ENCODE results near the gene MECP2. TPM values are rescaled to one million over a fixed set of nuclear protein-coding genes. Genes with fewer than 3 reads are reported as not detected.
A peak's percentile ranks its signal among the peaks of the same experiment; 100 is the strongest.
"Not testable (repeated sequence)": the region's sequence is repeated elsewhere in the genome, so short reads cannot be mapped to it uniquely, and the experiment has no call there.

MECP2 gene
- total RNA-seq, 1 donor from 2014 or later = 18.8 TPM

GRCh38 chrX:153993978-153994377 lies 103.5 kb downstream of the MECP2 start:
- no peak for DNase-seq (ENCODE audit: low spot score)

DNA sequence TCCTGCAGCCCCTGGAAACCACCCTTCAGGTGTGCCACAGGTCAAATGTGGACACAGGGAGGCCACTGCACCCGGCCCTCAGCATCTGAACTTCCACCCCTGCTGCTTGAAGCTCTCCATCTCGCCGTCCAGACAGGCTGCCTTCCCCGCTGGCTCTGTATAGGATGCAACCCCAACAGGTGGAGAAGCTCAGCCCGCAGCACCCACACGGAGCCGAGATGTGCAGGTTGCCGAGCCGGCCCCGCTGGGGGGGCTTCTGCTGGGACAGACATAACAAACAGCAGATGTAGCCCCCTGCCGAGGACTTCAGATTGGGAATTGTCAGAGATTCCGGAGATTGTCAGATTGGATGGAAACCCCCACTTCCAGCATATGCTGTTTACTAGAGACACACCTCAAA lies 104.4 kb downstream of the MECP2 start:
- no peak for DNase-seq (ENCODE audit: low spot score)

DNA sequence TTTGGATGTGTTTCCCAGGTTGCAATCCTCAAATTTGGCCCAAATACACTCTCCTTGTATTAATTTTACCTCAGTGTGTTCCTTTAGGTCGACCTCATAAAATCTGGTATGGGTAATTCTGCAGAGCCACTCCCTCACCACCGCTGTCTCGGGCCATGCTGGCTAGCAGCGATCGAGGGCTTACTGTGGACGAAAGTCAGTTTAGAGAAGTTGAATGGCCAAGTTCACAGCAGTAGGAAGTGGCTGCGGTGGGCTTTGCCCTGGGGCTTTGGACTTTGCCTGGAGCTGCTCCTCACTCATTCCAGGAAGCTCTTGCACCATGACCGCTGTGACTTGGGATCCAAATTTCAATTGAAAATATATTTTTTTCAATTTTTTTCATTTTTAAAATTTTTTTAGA lies 105.3 kb downstream of the MECP2 start:
- DNase-seq (ENCODE audit: low spot score) = no peak

DNA sequence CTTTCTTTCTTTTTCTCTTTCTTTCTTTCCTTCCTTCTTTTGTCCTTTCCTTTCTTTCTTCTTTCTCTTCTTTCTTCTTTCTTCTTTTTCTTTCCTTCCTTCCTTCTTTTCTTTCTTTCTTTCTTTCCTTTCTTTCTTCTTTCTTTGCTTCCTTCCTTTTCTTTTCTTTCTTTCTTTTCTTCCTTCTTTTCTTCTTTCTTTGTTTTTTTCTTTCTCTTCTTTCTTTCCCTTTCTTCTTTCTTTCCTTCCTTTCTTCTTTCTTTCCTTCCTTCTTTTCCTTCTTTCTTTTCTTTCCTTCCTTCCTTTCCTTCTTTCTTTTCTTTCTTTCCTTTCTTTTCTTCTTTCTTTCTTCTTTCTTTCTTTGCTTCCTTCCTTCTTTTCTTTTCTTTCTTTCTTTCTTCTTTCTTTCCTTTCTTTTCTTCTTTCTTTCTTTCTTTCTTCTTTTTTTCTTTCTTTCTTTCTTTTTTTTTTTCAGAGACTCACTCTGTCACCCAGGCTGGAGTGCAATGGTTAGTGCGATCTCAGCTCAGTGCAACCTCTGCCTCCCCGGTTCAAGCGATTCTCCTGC lies 106.4 kb downstream of the MECP2 start:
- no peak for DNase-seq (ENCODE audit: low spot score)

GRCh38 chrX:153989973-153990655 lies 107.4 kb downstream of the MECP2 start:
- no peak for DNase-seq (ENCODE audit: low spot score)

- no peak for DNase-seq (ENCODE audit: low spot score)
Measured at GRCh38 chrX:153988493-153988892, 109.0 kb downstream of the MECP2 start.

- no peak for DNase-seq (ENCODE audit: low spot score)
Measured at GRCh38 chrX:153984351-153985178, 113.0 kb downstream of the MECP2 start.

GRCh38 chrX:153983321-153983801 lies 114.2 kb downstream of the MECP2 start:
- DNase-seq (ENCODE audit: low spot score) = no peak

DNA sequence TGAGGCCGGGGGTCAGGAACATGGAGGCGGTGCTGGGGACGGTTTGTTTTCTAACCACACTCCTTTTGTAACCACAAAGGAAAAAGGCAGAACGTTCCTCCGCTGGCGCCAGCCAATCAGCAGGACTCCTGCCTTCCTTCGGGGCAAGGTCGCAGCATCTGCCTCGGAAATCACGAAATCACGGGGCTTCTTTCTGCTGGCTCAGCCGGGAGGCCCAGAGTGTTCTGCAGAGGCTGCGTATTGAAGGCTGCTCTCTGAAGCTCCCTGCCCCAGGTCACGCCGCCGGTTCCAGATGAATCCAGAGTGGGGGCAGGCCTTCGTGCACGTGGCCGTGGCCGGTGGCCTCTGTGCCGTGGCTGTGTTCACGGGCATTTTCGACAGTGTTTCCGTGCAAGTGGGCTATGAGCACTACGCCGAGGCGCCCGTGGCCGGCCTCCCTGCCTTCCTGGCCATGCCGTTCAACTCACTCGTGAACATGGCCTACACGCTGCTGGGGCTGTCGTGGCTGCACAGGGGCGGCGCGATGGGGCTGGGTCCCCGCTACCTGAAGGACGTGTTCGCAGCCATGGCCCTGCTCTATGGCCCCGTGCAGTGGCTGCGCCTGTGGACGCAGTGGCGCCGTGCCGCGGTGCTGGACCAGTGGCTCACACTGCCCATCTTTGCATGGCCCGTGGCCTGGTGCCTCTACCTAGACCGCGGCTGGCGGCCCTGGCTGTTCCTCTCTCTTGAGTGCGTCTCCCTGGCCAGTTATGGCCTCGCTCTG lies 115.6 kb downstream of the MECP2 start:
- DNase-seq (ENCODE audit: low spot score) = no peak

GRCh38 chrX:153981231-153981630 lies 116.3 kb downstream of the MECP2 start:
- no peak for DNase-seq (ENCODE audit: low spot score)

GRCh38 chrX:153980394-153980793 lies 117.1 kb downstream of the MECP2 start:
- DNase-seq (ENCODE audit: low spot score) = not testable (repeated sequence)

DNA sequence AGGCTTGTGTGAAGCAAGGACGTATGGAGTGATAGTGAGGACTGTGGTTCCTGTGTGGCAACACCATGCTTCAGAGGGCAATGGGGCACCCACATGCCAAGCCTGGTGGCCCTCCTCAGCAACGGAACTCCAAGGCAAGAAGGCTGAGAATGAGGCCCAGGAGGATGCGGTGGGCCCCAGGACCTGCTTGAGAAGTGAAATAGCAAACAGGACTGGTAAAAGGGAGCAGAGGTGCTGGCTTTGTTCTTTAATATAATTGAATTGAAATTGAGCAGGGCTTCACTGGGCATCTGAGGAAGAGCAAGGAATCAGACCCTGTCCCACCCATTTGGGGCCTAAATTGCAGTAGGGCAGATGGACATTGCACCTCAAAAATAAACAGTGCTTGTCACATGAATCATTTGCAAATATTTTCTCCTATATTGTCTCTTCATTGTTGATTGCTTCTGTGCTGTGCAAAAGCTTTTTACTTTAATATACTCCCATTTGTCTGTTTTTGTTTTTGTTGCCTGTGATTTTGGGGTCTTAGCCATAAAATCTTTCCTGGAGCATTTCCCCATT lies 122.7 kb downstream of the MECP2 start:
- no peak for DNase-seq (ENCODE audit: low spot score)

- no peak for DNase-seq (ENCODE audit: low spot score)
Measured at GRCh38 chrX:153974003-153974725, 123.4 kb downstream of the MECP2 start.

DNA sequence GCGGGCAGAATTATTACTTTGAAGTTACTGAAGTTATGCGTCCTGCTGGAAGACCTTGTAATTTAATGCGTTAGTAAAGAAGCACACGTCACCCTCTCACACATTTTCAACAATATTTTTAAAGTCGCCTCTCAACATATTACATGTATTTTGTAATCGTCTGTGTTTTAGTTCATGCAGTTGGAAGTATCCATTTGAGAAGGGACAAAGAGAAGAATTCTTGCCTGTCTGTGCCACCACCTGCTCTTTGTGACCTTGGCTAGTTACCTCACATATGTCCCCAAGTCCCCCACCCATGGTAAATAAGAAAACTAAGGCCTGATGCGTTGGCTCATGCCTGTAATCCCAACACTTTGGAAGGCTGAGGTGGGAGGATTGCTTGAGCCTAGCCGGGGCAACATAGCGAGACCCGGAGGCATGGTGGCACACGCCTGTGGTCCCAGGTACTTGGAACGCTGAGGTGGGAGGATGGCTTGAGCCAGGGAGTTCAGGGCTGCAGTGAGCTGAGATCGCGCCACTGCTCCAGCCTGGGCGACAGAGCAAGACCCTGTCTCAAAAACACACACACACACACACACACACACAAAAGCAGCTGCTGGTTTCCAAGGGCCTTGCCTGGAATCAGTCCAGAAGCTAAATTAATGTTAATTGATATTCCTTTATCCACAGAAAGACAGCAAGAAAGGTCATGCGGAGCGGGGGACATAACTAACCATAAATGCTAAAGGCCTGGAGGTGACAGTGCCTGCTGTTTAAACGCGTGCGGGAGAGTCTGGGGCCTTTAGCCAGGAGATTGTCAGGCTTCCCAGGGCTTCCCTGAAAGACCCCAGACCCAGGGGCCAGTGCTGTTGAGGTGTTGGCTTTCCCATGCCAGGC lies 124.2 kb downstream of the MECP2 start:
- DNase-seq (ENCODE audit: low spot score) = no peak

DNA sequence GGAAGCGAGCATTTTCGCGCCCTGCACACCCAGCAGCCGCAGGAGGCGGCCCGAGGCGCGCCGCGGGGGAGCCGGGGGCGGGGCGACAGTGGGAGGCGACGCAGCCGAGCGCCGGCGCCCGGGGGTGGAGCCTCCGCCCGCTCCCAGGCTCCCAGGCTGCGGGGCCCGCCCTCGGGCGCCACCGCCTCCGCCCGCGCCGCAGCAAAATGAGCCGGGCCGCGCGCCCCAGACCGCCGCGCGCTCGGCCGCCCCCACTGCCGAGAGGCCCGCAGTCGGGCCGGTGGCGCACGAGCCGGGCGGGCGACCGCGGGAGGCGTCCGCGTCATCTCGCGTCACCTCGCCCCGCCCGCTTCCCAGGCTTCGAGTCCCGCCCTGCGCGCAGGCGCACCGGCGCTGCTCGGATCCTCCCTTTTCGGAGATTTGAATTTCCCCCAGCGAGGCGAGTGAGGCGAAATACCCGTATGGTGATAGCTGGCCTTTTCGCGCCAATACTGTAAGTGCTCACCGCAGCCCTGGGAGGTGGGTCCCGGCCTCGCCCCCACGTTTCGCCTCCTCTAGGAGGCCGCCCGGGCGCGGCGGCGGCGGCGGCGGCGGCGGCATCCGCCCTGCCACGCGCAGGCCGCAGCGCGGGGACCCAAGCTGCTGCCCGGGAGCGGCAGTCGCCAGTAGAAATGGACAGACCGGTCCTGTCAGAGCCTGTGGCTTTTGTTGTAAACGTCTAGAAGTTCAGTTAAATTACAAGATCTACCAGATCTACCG lies 125.0 kb downstream of the MECP2 start, which contains the start of gene TMEM187:
Gene TMEM187 (plus strand): TSS at position 387 of the 759 bp plus-strand sequence. CDS start 9,309 bp downstream, outside the sequence.
- DNase-seq (ENCODE audit: low spot score) = peak; percentile 91

Data from umbilical cord (tissue), 2 donors.